Activated CD4-positive, alpha-beta memory T cell treated with anti-CD3 and anti-CD28 coated beads, Interleukin-2, amount 10 ng/mL, durations not matched to agents 7 days and 5 days (primary cell): ENCODE measurements around the gene SMIM9. TPM values are rescaled to one million over a fixed set of nuclear protein-coding genes. Genes with fewer than 3 reads are reported as not detected.

Source experiments
- CTCF ChIA-PET: fragments of 350-600 bp; sonication (Branson Sonifier 250); formaldehyde crosslinking; loops from one replicate; lab custom pipeline; 2021; ENCODE audit warnings: antibody characterized with exemption, inconsistent platforms; lab: Charles Lee
- POLR2A ChIA-PET: fragments of 350-600 bp; sonication (Branson Sonifier 250); formaldehyde crosslinking; loops from one replicate; lab custom pipeline; 2021; ENCODE audit warnings: antibody characterized with exemption; lab: Charles Lee
- DNase-seq: peaks from one replicate; pipeline ENCODE4 v3.0.0-alpha.2; 2020
- H3K27ac Mint-ChIP-seq: one replicate; pipeline ENCODE4 v1.8.0; 2021; ENCODE audit warnings: mild to moderate bottlenecking, mixed read lengths
- H3K27me3 Mint-ChIP-seq: one replicate; pipeline ENCODE4 v1.8.0; 2021; ENCODE audit warnings: mixed read lengths
- H3K36me3 Mint-ChIP-seq: one replicate; pipeline ENCODE4 v1.8.0; 2021; ENCODE audit warnings: low read depth, mixed read lengths
- H3K4me1 Mint-ChIP-seq: one replicate; pipeline ENCODE4 v1.8.0; 2021; ENCODE audit warnings: mixed read lengths
- H3K4me3 Mint-ChIP-seq: one replicate; pipeline ENCODE4 v1.8.0; 2021; ENCODE audit warnings: mild to moderate bottlenecking, mixed read lengths
- H3K9me3 Mint-ChIP-seq: one replicate; pipeline ENCODE4 v1.8.0; 2021; ENCODE audit warnings: mixed read lengths
- total RNA-seq, 2 experiments: library from RNA; stranded (reverse); gene quantifications; one replicate each; pipeline ENCODE4 v1.2.3, GENCODE V29; 2021

SMIM9 gene
- total RNA-seq, 2 experiments from 2014 or later = not detected

DNA sequence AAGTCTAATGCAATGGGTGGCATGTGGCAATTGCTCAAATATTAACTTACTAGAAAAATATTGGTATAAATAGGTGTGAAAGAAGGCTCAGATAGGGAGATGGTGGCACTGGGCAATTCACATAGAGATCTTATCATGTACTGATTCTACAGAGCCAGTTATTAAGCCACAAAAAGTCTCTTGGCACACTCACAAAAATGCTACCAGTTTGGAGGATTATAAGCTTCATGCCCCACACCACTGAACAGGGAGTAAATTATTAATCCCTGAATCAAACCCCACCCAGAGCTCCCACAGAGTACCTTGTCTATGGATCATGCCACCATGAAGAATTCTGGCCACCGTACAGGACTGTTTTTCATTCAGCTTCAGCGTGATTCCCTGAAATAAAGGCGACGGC is 43.0 kb downstream of the SMIM9 start:
- ChIA-PET CTCF (no interaction called here), POLR2A (no interaction called here)
- no peak for DNase-seq
- Mint-ChIP-seq H3K27ac (no peak overlapping the region), H3K4me1 (no peaks in the 10 kb centered on the region), H3K9me3 (no peaks in the 10 kb centered on the region), H3K4me3 (no peak overlapping the region), H3K27me3 (no peaks in the 10 kb centered on the region), H3K36me3 (peaks cover 14% of the 10 kb centered on the region)

DNA sequence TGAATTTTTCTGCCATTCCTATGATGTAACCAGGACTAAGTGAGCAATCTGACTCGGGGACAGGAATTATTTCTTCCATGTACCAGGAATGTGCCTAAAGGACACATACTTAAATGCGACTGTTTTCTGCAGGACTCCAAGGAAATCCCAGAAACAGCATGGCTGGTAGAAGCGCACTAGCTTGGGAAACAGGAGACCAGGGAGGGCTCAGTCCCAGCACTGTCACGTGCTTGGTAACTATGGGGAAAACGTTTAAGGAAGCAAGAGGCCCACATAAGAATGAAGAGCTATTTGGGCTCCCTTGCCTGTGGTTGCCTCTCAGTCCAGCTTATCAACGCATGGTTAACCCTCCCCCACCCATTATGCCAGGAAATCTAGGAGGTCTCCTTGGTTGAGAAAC is 48.7 kb downstream of the SMIM9 start:
- Mint-ChIP-seq H3K27ac (no peak overlapping the region), H3K27me3 (no peaks in the 10 kb centered on the region), H3K4me3 (no peak overlapping the region), H3K4me1 (peaks cover 32% of the 10 kb centered on the region), H3K9me3 (no peaks in the 10 kb centered on the region), H3K36me3 (peaks cover 32% of the 10 kb centered on the region)
- CTCF ChIA-PET = no interaction called here
- DNase-seq = no peak
- POLR2A ChIA-PET = no interaction called here

- ChIA-PET CTCF (no interaction called here), POLR2A (no interaction called here)
- H3K27ac Mint-ChIP-seq = no peak overlapping the region
Observed at GRCh38 chrX:154784149-154784995, 50.1 kb downstream of the SMIM9 start.

GRCh38 chrX:154780968-154781367 is 53.5 kb downstream of the SMIM9 start:
- ChIA-PET CTCF (interaction anchor here (1.2 kb wide), 1 partner anchor 63 kb away, joined by 3 read pairs; no protein-coding TSS in a partner anchor), POLR2A (no interaction called here)
- H3K9me3 Mint-ChIP-seq = no peaks in the 10 kb centered on the region
- DNase-seq = no peak
- no peaks in the 10 kb centered on the region for H3K27me3 Mint-ChIP-seq
- H3K36me3 Mint-ChIP-seq = peaks cover 46% of the 10 kb centered on the region
- no peak overlapping the region for H3K27ac Mint-ChIP-seq
- peaks cover 31% of the 10 kb centered on the region for H3K4me1 Mint-ChIP-seq
- no peak overlapping the region for H3K4me3 Mint-ChIP-seq

More at GRCh38 chrX:154784149-154784995, 50.1 kb downstream of the SMIM9 start:
- no peak for DNase-seq
- H3K4me1 Mint-ChIP-seq = peaks cover 32% of the 10 kb centered on the region
- H3K27me3 Mint-ChIP-seq = no peaks in the 10 kb centered on the region
- H3K4me3 Mint-ChIP-seq = no peak overlapping the region
- peaks cover 27% of the 10 kb centered on the region for H3K36me3 Mint-ChIP-seq
- no peaks in the 10 kb centered on the region for H3K9me3 Mint-ChIP-seq

DNA sequence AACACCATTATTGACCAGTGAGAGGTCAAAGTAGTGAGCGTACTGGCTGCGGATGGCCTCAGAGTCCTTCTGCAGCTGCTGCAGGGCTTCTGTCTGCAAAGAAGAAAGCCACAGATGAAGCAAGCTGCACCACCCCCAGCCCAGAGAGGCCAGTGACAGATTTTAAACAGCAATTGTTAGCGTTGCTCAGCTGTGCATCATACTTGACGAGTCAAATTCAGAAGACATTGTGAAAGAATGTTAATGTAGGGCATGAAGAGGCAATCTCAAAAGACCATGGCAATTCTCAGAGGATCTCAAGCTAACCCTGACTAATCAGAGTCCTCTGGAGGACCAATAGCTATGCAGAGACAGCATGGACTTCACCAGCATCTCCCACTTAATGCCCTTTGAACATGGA is 55.2 kb downstream of the SMIM9 start:
- Mint-ChIP-seq H3K4me1 (peaks cover 33% of the 10 kb centered on the region), H3K4me3 (no peak overlapping the region), H3K27me3 (no peaks in the 10 kb centered on the region), H3K36me3 (peaks cover 54% of the 10 kb centered on the region), H3K27ac (no peak overlapping the region), H3K9me3 (no peaks in the 10 kb centered on the region)
- DNase-seq = no peak
- POLR2A ChIA-PET = interaction anchor here (1.3 kb wide), 1 partner anchor 25 kb away, joined by 5 read pairs; no protein-coding TSS in a partner anchor
- CTCF ChIA-PET = no interaction called here

DNA sequence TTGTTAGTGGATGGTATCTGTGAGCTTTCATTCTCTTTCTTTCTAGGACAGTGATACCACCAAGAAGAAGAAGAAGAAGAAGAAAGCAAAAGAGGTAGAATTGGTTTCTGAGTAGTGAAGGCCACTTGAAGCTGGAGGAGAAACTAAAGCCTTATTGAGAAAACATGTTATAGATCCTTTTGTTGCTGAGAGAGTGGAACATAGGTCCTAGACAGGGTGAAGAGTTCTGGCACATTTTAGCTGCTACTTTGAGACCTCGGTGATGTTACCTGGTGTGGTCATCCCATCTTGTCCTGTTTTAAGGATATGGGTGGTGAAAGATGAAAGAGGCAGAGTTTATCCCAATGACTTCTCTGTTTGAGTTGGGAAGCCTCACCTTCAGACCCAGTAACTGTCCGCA is 57.7 kb downstream of the SMIM9 start:
- no peaks in the 10 kb centered on the region for H3K27me3 Mint-ChIP-seq
- CTCF ChIA-PET = no interaction called here
- peaks cover 59% of the 10 kb centered on the region for H3K36me3 Mint-ChIP-seq
- POLR2A ChIA-PET = interaction anchor here (1.1 to 1.5 kb wide), 2 partner anchors 13 to 25 kb away, joined by 3 to 5 read pairs; no protein-coding TSS in a partner anchor
- DNase-seq = no peak
- peaks cover 21% of the 10 kb centered on the region for H3K4me1 Mint-ChIP-seq
- H3K27ac Mint-ChIP-seq = no peak overlapping the region
- H3K4me3 Mint-ChIP-seq = no peak overlapping the region
- H3K9me3 Mint-ChIP-seq = no peaks in the 10 kb centered on the region

DNA sequence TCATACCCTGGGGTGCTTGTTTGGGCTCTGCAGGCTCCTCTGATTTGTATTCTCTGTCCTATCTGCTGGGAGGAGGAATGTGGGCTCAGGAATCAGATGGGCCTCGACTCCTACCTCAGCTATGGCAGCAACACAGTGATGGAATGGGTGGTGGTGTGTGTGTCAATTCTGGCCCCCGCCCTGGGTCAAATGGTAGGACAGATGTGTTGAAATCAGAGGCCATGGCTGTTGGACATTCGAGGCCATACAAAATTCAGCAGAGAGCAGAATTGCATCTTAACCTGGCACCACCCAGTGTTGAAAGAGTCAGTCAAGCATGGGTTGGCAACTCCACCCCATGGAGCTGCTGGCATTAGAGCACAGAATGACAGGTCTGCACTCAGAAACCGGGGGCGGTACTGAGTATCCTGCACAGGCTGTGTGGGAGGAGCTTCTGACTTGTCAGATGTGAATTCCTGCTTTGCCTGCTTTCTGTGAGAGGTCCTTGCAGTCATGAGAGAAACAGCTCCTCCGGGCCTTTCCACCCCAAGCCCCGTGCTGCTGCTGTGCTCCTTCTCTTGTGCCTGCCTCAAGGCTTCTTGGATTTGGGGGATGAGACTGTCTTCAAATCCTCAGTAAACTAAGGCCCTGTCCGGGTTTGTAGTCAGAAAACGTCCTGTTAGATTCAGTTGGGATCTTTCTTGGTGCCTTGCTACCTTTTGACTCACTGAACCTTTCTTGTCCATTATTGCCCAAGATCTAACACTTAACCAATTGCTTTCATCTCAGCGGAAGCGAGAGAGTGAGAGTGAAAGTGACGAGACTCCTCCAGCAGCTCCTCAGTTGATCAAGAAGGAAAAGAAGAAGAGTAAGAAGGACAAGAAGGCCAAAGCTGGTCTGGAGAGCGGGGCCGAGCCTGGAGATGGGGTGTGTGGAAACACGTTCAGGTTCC is 58.8 kb downstream of the SMIM9 start:
- POLR2A ChIA-PET = interaction anchor here (1.1 to 1.5 kb wide), 2 partner anchors 12 to 24 kb away, joined by 3 to 5 read pairs; no protein-coding TSS in a partner anchor
- H3K36me3 Mint-ChIP-seq = peaks cover 65% of the 10 kb centered on the region
- peaks cover 23% of the 10 kb centered on the region for H3K4me1 Mint-ChIP-seq
- H3K9me3 Mint-ChIP-seq = no peaks in the 10 kb centered on the region
- DNase-seq = no peak
- H3K27ac Mint-ChIP-seq = peak overlapping the region; percentile 45
- no peak overlapping the region for H3K4me3 Mint-ChIP-seq
- CTCF ChIA-PET = no interaction called here
- H3K27me3 Mint-ChIP-seq = no peaks in the 10 kb centered on the region

DNA sequence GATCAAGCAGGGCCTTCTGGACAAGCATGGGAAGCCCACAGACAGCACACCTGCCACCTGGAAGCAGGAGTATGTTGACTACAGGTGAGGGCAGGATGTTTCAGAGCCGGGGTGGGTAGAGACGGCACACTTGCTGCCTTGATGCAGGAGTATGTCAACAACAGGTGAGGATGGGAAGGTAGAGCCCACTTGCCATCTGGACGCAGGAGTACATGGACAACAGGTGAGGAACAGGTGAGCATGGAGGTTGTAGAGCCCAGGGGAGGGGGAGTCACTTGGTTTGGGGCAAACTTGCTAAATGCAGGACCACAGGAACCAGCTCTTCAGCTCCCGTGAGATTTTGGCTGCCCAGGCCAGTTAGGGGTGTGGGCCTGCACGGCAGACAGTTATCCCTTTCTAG is 59.8 kb downstream of the SMIM9 start:
- no peak for DNase-seq
- Mint-ChIP-seq H3K4me3 (no peak overlapping the region), H3K4me1 (peaks cover 24% of the 10 kb centered on the region), H3K9me3 (no peaks in the 10 kb centered on the region), H3K27me3 (no peaks in the 10 kb centered on the region), H3K36me3 (peaks cover 70% of the 10 kb centered on the region), H3K27ac (no peak overlapping the region)
- ChIA-PET POLR2A (interaction anchor here (1.2 kb wide), 1 partner anchor 13 kb away, joined by 3 read pairs; no protein-coding TSS in a partner anchor), CTCF (no interaction called here)

Other genes starting within 250 kb of the SMIM9 start
- gene CTAG1A, start 249.5 kb downstream of the SMIM9 start, total RNA-seq = not detected
- gene CTAG1B, start 215.4 kb downstream of the SMIM9 start, total RNA-seq = not detected
- not detected for gene CTAG2, start 181.1 kb downstream of the SMIM9 start, total RNA-seq
- 10 to 100 TPM; 10.5 to 12.0 TPM for gene GAB3, start 83.6 kb downstream of the SMIM9 start, total RNA-seq
- gene DKC1, start 71.8 kb downstream of the SMIM9 start, total RNA-seq = 10 to 100 TPM; 46.8 to 50.4 TPM
- 10 to 100 TPM; 26.5 to 29.8 TPM for gene MPP1, start 29.2 kb downstream of the SMIM9 start, total RNA-seq
- 10 to 100 TPM; 61.8 to 63.4 TPM for gene F8A1, start 51.7 kb upstream of the SMIM9 start, total RNA-seq
- gene F8, start 188.1 kb upstream of the SMIM9 start, total RNA-seq = 10 to 100 TPM in 1 of 2 experiments, 1 to 10 TPM in 1; 8.9 to 10.2 TPM
- gene FUNDC2, start 192.2 kb upstream of the SMIM9 start, total RNA-seq = 10 to 100 TPM; 45.7 to 49.9 TPM
- 1 to 10 TPM; 4.8 to 5.9 TPM for gene CMC4, start 236.5 kb upstream of the SMIM9 start, total RNA-seq
- gene MTCP1, start 236.5 kb upstream of the SMIM9 start, total RNA-seq = 10 to 100 TPM; 20.2 TPM
- gene BRCC3, start 236.8 kb upstream of the SMIM9 start, total RNA-seq = 10 to 100 TPM; 23.5 to 25.2 TPM